NCI-H526 (cell line): ENCODE data around the gene DNAJC15.
"Not testable (repeated sequence)": the region's sequence is repeated elsewhere in the genome, so short reads cannot be mapped to it uniquely, and the experiment has no call there.

Experiments used
- DNase-seq, 2 experiments: peaks; one replicate each; lab custom pipeline; 2025; lab: John Stamatoyannopoulos, UW

DNAJC15 gene

DNA sequence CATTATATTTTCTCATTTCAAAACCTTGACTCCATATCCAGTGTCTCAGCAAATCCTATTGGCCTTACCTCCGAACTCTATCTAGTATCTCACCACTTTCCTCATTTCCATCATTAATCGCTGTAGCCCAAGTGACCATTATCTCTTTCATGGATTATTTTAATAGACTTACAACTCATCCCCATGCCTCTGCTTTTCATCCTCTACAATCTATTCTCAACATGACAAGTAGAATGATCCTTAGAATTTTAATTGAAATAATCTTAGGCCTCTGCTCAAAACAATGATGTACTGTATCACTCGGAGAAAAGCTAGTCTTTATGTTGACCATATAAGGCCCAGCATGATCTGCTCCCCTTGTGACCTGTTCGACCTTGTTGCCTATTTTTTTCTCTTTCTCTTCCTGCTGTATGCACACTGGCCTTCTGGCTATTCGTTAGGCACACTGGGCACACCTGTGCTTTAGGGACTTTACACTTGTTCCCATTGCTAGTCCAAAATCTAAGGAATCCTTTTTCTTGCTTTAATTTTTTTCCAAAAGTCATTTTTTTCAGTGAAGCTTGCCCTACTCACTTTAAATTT, 21.4 kb downstream of the DNAJC15 start:
- no peak for DNase-seq

GRCh38 chr13:43045302-43045773, 22.0 kb downstream of the DNAJC15 start:
- not testable (repeated sequence) for DNase-seq

- DNase-seq = no peak
Observed at GRCh38 chr13:43046259-43046658, 22.9 kb downstream of the DNAJC15 start.

DNA sequence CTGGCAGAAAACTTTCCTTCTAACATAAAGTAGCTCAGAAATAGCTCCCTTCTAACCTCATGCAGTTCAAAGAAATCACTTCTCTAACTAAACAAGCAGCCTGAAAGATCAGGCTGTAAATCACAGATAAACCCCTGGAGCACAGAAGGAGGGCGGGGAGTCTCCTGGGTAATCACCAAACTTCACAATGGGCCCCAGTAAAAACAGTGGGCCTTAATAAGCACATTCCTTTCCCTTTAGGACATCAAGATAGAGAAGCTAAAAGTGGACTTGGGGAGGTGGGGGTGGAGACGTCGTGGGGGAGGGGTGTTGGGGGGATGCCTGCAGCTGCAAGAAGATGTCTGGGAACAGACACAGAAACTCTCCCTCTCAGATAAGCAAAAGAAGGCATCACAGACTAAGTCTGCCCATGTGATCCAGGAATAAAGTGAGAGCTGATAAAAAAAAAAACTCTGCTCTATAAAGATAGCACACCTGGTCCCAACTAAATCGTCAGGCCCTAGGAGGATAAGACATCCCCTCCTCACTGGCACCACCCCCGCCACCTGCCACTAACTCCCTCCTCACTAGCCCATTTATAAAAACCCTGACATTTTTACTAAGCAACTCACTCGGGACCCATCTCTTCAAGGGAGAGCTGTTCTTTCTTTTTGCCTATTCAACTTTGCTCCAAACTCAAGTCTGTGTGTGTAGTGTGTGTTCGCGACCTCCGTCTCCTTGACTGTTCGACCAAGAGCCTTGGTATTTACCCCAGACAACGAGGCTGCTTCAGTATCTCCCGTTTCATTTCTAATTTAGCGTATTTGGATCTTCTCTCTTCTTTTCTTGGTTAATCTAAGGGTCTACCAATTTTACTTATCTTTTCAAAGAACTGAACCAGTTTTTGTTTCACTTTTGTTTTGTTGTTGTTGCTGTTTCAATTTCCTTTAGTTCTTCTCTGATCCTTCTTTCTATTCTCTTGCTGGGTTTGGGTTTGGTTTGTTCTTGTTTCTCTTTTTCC, 31.7 kb downstream of the DNAJC15 start:
- no peak for DNase-seq

GRCh38 chr13:43057653-43058317, 34.4 kb downstream of the DNAJC15 start:
- no peak for DNase-seq

DNA sequence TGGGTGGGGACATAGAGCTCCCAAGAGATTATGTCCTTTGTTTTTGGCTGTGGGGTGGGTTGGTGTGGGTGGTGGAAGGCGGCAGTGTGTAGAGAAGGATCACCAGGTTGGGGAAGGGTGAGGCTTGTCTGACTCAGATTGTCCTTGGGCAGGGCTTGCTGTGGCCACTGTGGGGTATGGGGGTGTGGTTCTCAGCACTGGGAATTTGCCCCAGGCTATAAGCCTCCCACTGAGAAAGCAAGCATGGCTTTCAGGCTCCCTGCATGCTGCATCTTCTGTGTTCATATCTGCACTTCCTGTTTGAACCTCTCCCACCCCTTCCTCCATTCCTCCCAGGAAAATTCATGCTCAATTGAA, 34.9 kb downstream of the DNAJC15 start:
- no peak for DNase-seq

- no peak for DNase-seq
Observed at GRCh38 chr13:43058831-43059230, 35.4 kb downstream of the DNAJC15 start.

GRCh38 chr13:43059779-43060178, 36.4 kb downstream of the DNAJC15 start:
- not testable (repeated sequence) for DNase-seq

- DNase-seq = not testable (repeated sequence)
Observed at GRCh38 chr13:43060806-43061205, 37.4 kb downstream of the DNAJC15 start.

- no peak for DNase-seq
Observed at GRCh38 chr13:43061496-43062280, 38.3 kb downstream of the DNAJC15 start.

DNA sequence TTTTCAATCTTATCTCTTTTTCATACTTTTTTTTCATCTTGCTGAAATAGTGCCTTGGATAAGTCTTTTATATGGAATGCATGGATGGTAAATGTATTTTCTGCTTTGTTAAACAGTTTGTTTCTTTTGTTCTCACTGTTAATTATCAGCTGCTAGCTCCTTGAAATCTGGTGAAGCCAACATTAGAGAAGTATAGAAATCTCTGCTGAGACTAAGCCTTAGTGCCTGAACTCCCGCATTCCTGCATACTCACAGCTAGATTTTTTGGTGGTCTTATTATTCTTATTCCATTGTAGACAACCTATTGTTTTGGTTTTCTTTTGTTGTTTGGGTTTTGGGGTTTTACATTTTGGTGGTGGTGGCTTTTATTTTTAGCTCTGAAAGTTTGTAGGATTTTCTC, 48.4 kb downstream of the DNAJC15 start:
- DNase-seq = no peak

DNA sequence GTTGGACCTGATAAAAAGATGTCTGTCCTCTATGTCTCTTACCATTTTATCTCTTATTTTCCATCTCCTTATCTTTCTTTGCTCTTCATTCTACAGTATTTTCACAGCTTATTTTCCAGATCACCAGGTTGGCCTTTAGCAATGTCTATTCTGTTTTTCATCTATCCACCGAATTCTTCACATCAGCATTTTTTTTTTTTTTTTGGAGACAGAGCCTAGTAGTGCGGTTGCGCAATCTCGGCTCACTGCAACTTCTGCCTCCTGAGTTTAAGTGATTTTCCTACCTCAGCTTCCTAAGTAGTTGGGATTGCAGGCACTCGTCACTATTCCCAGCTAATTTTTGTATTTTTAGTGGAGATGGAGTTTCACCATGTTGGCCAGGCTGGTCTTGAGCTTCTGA, 49.0 kb downstream of the DNAJC15 start:
- no peak for DNase-seq

DNA sequence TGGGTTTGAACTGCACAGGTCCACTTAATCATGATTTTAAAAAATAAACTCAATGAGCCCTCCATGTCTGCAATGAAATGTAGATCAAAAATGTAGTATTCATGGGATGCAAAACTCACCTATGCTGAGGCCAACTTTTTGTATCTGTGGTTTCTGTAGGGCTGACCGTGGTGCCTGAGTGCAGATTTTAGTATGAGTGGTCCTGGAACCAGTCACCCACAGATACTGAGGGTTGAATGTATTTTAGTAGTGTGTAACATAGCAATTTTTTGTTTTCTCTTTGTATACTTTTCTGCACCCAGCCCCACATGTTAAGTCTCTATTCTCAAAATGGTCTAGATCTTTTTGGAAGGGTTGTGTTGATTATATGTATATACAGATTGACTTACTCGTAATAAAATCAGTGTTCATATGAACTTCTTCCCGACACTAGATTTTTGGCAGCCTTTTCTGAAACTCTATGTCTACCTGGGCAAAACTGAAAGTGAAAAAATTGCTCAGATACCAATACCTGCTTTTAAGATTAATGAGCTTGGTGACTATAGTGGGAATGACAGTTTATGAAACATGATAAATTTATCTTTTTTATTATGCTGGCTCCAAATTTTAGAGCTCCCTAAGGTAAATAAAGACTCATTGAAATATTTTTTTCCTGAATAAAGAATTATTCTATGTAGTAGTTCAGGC, 51.6 kb downstream of the DNAJC15 start:
- no peak for DNase-seq

DNA sequence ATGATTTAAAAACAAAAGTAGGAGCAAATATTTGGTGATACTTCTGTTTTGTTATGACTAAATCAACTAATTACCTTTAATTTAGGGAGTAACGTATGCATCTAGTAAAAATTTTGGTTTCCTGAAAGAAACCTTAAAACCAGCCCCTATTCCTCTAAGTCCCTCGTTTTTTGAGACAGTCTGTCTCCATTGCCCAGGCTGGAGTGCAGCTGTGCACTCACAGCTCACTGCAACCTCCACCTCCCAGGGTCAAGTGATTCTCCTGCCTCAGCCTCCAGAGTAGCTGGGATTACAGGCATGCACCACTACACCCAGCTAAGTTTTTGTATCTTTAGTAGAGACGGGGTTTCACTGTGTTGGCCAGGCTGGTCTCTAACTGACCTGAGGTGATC, 52.1 kb downstream of the DNAJC15 start:
- DNase-seq = not testable (repeated sequence)

- no peak for DNase-seq
Observed at GRCh38 chr13:43077046-43077445, 53.7 kb downstream of the DNAJC15 start.

DNA sequence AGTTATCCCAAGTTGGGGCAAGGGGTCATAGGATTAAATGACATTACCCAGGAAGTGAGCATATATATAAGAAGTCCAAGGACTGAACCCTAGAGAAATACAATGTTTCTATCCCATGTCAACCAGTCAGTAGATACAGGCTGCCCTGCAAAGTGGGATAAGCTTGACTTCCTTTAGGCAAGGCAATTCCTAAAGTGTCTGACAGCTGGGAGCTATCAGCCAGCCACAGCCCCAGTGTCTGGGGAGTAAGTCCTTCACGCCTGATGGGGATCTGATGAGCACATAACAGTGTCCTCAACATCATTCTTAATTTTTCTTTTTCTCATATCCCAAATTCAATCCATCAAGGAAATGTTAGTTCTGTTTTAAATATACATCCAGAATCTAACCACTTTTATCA, 54.1 kb downstream of the DNAJC15 start:
- DNase-seq = no peak

DNA sequence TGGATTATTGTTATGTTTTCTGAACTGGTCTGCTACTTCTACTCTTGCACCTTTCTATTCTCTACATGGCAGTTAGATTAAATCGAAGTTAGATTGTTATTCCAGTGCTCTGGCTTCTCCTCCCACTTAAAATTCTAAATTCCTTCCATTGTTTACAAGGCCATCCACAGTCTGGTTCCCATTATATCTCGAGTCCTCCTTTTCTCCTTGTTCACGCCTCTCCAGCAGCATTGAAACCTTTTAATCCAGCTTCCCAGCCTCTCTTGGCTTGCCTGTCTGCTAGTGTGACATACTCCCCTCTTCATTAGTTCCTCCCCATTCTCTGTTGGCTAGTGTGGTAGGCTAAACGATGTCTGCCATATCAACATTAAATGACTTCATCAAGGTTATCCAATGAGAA, 54.5 kb downstream of the DNAJC15 start:
- no peak for DNase-seq

DNA sequence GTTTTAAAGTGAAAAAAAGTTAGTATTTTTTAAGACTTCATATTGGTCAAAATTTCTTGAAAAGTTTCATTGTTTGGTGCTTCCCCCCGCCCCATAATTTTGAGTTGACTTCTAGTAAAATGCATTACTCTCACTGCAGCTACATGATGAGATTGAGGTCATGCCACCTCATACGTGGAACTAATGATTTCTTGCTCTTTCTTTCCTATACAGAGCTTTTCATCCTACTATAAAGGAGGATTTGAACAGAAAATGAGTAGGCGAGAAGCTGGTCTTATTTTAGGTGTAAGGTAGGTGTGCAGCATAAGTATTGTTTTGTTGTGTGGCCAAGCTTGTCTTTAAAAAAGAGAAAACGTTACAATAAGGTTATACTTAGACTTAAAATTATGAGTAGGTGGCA, 55.0 kb downstream of the DNAJC15 start:
- DNase-seq = no peak

DNA sequence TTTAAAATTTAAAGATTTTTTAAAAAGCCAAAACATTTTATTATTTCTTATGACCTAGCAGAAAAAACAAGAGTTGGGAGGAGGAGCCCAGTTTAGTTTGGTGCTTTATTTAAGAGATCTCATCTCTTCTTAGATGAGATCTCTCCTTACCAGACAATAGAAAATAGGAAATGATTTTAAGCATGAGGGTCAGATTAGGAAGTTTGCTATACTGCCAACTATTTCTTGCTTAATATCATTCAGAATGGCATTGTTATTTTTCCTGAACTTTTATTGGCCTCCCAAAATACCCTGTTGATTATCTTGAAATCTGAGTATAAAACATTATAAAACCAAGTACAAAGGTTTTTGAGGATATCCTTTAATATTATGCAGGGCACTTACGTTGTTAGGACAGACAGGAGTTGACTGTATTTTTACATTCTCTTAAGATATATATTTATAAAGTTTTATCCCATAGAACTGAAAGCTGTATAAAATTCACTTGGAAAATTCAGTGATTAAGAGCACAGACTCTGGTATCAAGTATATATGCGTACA, 56.1 kb downstream of the DNAJC15 start:
- no peak for DNase-seq

DNA sequence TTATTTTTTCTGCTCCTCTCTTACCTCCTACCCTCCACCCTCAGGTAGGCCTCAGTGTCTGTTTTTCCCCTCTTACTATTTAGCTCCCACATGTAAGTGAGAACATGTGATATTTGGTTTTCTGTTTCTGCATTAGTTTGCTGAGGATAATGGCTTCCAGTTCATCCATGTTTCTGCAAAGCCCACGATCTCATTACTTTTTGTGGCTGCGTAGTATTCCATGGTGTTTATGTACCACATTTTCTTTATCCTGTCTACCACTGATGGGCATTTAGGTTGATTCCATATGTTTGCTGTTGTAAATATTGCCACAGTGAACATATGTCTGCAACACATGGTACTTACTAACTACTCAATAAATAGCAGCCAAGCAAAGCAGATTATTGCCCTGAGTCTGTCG, 56.8 kb downstream of the DNAJC15 start:
- DNase-seq = no peak

- DNase-seq = no peak
Observed at GRCh38 chr13:43081866-43082265, 58.5 kb downstream of the DNAJC15 start.
